A204.1 (cell line): ENCODE measurements around the gene MYO1D.
"Not testable (repeated sequence)": the region's sequence is repeated elsewhere in the genome, so short reads cannot be mapped to it uniquely, and the experiment has no call there.

Experiments used
- FAIRE-seq: peaks from 2 replicates; lab custom pipeline; 2012; peaks lifted over from hg19 to GRCh38; lab: Jason Lieb, UNC

MYO1D gene

GRCh38 chr17:32525122-32525521 is 351.8 kb downstream of the MYO1D start:
- FAIRE-seq = no peak

DNA sequence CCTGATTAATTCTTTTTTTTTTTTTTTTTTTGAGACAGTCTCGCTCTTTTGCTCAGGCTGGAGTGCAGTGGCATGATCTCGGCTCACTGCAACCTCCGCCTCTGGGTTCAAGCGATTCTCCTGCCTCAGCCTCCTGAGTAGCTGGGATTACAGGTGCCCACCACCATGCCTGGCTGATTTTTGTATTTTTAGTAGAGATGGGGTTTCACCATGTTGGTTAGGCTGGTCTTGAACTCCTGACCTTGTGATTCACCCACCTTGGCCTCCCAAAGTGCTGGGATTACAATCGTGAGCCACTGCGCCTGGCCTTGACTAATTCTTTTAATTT is 352.4 kb downstream of the MYO1D start:
- not testable (repeated sequence) for FAIRE-seq

DNA sequence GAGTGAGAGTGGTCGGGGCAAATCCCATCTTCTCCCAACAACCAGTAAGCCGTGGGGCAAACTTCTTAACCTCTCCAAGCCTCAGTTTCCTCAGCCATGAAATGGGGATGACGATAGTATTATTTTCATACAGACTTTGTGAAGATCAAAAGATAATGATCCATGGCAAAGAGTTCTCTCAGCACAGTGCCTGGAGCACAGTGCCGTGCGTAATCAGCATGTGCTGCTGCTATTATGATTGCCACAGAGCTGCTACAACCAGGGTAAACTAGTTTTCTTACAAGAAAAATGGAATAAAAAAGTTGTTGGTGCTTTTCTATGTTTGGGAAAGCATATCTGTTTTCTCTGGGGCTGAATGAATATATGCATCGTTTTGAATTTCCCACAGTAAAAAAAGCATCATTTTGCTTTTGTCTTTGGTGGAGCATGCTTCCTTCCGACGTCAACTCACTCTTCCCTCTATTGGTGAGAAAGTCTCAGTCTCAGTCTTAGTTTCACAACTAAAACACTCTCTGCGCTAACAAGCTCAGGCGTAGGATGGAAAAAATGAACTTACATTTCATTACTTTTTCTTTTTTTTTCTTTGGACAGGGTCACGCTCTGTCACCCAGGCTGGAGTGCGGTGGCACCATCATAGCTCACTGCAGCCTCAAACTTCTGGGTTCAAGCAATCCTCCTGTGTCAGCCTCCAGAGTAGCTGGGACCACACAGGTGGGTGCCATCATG is 352.9 kb downstream of the MYO1D start:
- FAIRE-seq = no peak

GRCh38 chr17:32523017-32523680 is 353.8 kb downstream of the MYO1D start:
- no peak for FAIRE-seq

GRCh38 chr17:32520737-32521404 is 356.1 kb downstream of the MYO1D start:
- no peak for FAIRE-seq

GRCh38 chr17:32520104-32520701 is 356.7 kb downstream of the MYO1D start:
- FAIRE-seq = no peak

DNA sequence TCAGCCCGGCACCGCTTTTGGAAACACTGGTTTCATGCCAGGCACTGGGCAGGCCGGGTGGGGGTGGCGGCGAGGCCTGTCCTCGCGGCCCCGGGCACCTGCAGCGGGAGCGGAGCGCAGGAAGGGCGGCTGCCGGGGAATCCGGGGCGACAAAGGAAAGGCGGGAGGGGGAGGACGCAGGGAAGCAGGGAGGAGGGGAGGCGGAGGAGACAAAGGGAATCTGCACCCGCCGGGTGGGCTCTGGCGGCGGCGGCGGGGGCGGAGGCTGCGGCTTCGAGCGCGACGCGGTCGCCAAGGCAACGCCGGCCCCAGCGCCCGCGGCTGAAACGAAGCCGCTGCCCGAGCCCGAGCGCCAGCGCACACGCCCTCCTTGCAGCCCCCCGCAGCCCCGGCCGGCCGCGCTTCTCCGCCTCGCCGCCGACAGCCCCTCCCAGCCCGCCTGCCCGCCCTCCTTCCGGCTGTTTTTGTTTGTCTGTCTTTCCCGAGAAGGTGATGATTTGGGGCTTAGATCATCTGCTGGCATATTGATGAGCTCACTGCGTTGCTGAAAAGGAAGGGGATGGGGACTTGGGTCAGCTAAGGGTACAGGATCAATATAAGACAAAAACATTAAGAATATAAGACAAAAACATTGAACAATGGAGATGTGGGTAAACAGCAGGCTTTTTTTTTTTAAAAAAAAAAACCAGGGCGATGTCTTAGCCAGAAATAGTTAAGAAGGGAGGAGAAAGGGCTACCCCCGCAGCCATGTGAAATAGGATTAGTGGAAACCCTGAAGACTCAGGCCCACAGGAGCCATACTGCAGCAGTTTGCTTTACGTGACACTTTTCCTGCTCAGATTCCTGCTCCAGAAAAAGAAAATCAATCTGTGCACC is 357.5 kb downstream of the MYO1D start:
- no peak for FAIRE-seq

- no peak for FAIRE-seq
Measured at GRCh38 chr17:32518646-32519227, 358.2 kb downstream of the MYO1D start.

DNA sequence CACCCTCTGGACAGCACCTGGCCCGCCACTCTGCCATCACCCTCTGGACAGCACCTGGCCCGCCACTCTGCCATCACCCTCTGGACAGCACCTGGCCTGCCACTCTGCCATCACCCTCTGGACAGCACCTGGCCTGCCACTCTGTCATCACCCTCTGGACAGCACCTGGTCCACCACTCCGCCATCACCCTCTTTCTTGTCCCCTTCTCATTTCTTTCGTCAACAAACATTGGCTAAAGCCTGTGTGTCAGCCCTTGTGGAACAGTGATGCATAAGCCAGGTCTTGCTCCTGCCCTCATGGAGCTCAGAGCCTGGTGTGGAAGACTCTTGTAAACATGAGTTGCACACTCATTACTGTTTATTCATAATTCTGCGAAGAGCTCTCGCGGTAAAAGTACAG is 358.9 kb downstream of the MYO1D start:
- no peak for FAIRE-seq

DNA sequence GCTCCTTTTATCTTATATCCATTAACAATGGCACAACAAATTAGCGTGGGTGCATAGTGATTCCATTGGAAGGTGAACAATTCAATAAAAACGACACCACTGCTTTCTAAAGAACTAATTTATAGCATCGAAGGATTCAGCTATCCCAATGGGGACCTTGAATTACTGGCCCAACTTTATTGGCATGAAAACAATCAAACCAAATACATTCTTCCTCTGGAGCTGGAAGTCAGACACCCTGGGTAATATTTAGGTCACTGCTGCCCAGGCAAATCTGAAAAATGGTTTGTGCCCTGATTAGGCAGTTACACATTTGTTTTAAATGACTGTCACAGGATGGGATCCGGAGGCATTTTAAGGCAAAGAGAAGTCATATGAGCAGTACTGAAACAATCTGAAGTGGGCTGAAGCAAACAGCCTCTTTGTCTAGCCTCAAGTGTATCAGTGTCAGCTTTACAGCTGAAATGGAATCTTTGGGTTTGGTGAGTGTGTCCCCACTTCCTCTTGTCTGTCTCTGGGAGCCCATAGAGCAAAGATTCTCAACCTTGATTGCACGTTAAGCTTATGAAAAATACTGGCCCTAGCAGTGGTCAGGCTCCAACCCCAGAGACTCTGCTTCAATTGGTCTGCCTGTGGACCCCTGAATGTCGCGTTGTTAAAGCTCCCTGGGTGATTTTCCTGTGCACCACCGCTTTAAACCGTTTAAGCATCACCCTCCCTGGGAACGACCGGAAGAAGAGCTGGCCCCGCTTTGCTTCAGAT is 359.8 kb downstream of the MYO1D start:
- no peak for FAIRE-seq

GRCh38 chr17:32516450-32516849 is 360.5 kb downstream of the MYO1D start:
- FAIRE-seq = no peak

- FAIRE-seq = no peak
Measured at GRCh38 chr17:32515677-32516383, 361.1 kb downstream of the MYO1D start.

DNA sequence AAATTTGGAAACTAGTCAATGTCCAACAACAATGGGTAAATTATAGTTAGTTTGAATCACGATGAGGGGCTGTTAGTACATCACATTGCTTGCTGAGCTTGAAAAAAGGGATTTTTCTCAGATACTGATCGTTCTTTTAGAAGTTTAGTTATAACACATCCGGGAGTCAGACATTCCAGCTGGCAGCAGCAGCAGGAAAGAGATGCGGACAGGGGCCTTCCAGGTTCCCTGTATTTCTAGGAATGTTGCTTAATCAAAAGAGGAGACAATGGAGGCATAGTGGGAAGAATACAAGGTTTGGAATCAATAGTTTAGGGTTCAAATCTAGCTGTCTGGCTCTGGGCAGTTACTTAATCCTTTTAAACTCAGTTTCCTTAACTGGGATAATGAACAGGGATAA is 362.3 kb downstream of the MYO1D start:
- FAIRE-seq = no peak

DNA sequence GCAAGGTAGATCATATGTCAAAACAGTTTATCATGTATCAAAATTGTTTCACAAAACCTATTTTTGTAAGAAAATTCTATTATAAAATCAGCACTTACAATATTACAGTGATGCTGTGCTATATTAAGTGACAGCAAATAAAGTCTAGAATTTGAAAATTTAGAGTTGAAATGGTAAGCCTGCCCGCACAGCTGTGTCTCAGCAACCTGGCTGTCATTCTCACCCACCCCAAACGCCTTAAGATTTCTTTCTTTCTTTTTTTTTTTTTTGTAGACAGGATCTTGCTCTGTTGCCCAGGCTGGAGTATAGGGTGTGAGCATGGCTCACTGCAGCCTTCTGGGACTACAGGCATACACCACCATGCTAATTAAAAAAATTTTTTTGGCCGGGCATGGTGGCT is 363.3 kb downstream of the MYO1D start:
- FAIRE-seq = no peak

- FAIRE-seq = no peak
Measured at GRCh38 chr17:32512328-32512727, 364.6 kb downstream of the MYO1D start.

DNA sequence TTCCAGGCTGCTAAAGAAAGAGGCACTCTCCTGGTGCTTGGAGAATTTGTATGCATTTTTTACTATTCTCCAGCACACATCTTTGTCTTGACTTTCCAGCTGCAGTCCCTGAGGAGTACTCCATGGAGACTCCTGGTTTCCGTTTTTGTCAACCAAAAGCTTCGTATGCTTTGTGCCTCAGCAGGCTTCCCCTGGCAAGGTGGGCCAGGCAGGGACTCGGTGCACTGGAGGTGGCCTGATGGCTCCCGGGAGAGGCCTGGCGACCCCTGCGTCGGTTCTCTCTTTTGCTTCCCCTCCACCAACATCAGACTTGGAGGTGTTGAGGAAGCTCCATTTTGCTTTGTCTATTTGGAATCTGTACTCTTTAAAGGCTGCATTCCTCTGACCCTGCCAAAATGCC is 366.5 kb downstream of the MYO1D start:
- no peak for FAIRE-seq

DNA sequence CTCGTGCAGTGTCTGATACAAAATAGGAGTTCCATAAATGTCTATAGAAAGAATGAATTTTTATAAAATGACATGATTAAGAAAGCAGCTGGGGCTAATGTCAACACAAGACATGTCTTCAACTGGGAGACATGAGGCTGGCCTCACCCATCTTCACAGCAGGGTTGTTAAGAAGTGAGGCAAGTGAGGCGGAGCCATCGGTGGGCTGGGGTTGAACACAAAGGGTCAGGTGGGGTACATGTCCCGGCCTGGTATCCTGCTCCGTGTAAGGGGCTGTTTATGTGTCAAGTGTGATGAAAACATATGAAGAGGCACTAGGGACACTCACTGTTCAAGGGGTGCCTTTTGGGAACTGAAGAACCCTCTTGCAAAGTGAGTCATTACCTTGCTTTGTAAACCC is 368.0 kb downstream of the MYO1D start:
- FAIRE-seq = no peak

DNA sequence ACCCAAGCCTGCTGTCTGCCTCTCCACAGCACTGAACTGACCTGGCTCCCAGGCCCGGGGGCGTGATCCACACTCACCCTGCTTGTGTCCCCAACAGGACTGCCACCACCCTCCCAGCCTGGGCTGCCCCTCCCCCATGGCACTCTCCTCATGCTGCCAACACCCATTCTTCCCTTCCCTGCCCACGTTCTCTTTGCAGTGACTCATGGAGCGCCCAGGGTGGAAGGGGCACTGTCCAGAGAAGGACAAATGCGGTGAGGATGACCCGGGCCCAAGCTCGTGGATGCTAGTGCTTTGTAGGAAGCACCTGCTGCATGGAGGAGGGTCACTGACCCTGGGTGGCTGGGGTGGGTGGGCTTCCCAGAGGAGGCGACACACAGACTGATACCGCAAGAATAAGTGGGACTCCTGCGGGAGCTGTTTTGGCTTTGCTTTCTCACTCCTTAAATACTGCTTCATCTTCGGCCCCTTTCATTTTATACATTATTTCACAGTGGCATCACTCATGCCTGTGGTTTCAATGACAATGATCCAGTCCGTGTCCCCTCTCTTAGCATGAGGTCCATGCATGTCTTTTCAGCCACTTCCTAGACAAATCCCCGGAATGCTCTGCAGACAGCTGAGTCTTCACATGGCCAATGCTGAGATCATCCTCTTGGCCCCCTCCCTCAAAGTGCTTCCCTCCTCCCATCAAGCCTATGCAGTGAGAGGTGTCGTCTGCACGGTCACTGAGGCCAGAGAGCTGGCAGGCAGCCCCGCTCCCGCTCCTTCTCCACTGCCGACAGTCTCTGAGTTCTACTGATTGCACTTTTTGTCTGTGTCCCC is 372.5 kb downstream of the MYO1D start:
- FAIRE-seq = no peak
